ENCODE data around the gene TIMM22. TPM values are rescaled to one million over a fixed set of nuclear protein-coding genes. Genes with fewer than 3 reads are reported as not detected.

Gene TIMM22
- total and polyA plus RNA-seq, 4 donors: 7.2 to 12.2 (median 9.9) TPM

DNA sequence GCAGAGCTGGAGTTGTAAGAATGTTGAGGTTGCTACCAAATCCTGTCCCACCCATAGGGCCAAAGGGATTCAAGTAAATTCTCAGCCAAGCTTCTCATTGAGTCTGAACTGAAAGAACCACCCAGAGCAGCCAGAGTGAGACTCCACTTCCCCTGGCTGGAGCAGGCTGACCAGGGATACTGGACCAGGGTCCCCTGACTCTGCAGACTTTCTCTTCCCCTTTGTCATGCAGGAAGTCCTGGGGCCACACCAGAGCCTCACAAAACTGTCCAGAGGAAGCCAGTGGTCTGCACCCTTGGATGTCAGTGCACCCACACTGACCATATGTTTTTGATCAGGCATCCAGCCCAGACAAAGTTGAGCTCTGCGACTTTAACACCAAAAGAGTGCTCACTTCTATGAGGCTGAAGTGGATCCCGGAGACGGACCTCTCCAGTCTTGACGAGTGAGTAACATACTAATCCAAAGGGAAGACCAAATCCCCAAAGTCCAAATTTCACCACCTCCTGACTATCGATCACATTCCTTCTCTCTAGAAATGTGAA, 21.5 kb upstream of the TIMM22 start:
- Histone ChIP-seq H3K36me3 (ENCODE audit: control insufficient read depth in 4 of 4, insufficient read depth in 4 of 4, low read length in 4 of 4) (no peaks in the 10 kb centered on the region), H3K4me3 (no peak overlapping the region), H3K27me3 (ENCODE audit: control insufficient read depth in 3 of 3, insufficient read depth in 3 of 3, low read length in 2 of 3) (no peaks in the 10 kb centered on the region), H3K9ac (ENCODE audit: insufficient read depth in 1 of 2, low read length in 2 of 2) (no peak overlapping the region), H3K9me3 (ENCODE audit: control insufficient read depth in 4 of 4, insufficient read depth in 3 of 4, low read length in 3 of 4) (no peaks in the 10 kb centered on the region), H3K4me1 (ENCODE audit: control insufficient read depth in 5 of 5, insufficient read depth in 5 of 5, low read length in 5 of 5) (peaks cover 2 to 26% (median 9%) of the 10 kb centered on the region in 5 donors), H3K27ac (ENCODE audit: low read depth in 1 of 2, low read length in 1 of 2) (peak overlapping the region in 1 of 2 donors; percentile 15)
- no peak for ATAC-seq (ENCODE audit: insufficient read depth, low FRiP score)
- 42 to 63% methylated on average over 5 of the region's 5 CpGs for WGBS, 2 donors
- DNase-seq: peak in 1 of 3 donors; percentile 19
- TF ChIP-seq, protein P1, sequence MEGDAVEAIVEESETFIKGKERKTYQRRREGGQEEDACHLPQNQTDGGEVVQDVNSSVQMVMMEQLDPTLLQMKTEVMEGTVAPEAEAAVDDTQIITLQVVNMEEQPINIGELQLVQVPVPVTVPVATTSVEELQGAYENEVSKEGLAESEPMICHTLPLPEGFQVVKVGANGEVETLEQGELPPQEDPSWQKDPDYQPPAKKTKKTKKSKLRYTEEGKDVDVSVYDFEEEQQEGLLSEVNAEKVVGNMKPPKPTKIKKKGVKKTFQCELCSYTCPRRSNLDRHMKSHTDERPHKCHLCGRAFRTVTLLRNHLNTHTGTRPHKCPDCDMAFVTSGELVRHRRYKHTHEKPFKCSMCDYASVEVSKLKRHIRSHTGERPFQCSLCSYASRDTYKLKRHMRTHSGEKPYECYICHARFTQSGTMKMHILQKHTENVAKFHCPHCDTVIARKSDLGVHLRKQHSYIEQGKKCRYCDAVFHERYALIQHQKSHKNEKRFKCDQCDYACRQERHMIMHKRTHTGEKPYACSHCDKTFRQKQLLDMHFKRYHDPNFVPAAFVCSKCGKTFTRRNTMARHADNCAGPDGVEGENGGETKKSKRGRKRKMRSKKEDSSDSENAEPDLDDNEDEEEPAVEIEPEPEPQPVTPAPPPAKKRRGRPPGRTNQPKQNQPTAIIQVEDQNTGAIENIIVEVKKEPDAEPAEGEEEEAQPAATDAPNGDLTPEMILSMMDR (IDR thresholded peaks at IDR 0.05; ENCODE audit: control extremely low read depth, extremely low read depth): no peak

DNA sequence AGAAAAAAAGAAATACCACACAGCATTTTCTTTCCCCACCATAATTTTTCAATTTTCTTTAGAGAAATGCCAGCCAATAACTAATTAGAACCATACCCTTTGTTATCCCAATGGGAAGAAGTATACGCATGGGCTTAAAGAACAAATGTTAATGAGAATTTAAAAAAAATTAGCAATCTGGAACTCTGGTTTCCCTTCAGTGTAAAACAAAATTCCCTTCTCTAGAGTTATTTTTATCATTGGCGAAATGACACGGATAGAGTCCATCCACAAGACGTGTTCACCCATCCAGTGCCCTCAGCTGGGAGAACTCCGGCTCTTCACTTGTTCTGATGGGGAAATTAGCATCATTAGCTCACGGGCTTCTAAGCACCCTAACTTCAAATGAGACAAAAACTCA, 20.6 kb upstream of the TIMM22 start:
- DNase-seq (no peak), ATAC-seq (ENCODE audit: insufficient read depth, low FRiP score) (no peak)
- H3K9ac ChIP-seq (ENCODE audit: insufficient read depth in 1 of 2, low read length in 2 of 2): no peak overlapping the region
- peaks cover 2 to 25% (median 9%) of the 10 kb centered on the region in 5 donors for H3K4me1 ChIP-seq (ENCODE audit: control insufficient read depth in 5 of 5, insufficient read depth in 5 of 5, low read length in 5 of 5)
- no peaks in the 10 kb centered on the region for H3K27me3 ChIP-seq (ENCODE audit: control insufficient read depth in 3 of 3, insufficient read depth in 3 of 3, low read length in 2 of 3)
- no peak overlapping the region for H3K27ac ChIP-seq (ENCODE audit: low read depth in 1 of 2, low read length in 1 of 2)
- H3K9me3 ChIP-seq (ENCODE audit: control insufficient read depth in 4 of 4, insufficient read depth in 3 of 4, low read length in 3 of 4): no peaks in the 10 kb centered on the region
- TF ChIP-seq, protein P1 (IDR thresholded peaks at IDR 0.05; ENCODE audit: control extremely low read depth, extremely low read depth): no peak
- no peak overlapping the region for H3K4me3 ChIP-seq
- no peaks in the 10 kb centered on the region for H3K36me3 ChIP-seq (ENCODE audit: control insufficient read depth in 4 of 4, insufficient read depth in 4 of 4, low read length in 4 of 4)
- 86 to 90% methylated on average over 6 of the region's 6 CpGs for WGBS, 2 donors

DNA sequence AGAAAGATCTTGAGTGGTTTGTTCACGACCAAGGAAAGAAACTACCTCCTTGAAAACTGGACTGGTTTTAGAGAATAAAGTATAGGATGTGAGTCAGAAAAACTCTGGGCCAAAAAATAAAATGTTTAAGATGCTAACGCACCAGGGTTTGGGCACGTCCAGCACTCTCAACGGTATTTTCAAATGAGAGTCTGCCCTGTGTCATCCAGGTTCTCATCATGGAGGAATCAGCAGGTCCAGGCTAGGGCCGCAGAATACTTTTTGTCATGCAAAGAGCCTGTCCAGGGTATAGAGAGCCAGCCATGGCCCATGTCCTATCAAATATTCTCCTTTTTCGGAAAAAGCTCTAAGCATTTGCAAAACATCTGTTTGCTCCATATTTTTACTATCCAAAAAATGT, 19.8 kb upstream of the TIMM22 start:
- Histone ChIP-seq H3K27ac (ENCODE audit: low read depth in 1 of 2, low read length in 1 of 2) (no peak overlapping the region), H3K9ac (ENCODE audit: insufficient read depth in 1 of 2, low read length in 2 of 2) (peak overlapping the region in 1 of 2 donors; percentile 82), H3K9me3 (ENCODE audit: control insufficient read depth in 4 of 4, insufficient read depth in 3 of 4, low read length in 3 of 4) (no peaks in the 10 kb centered on the region), H3K36me3 (ENCODE audit: control insufficient read depth in 4 of 4, insufficient read depth in 4 of 4, low read length in 4 of 4) (no peaks in the 10 kb centered on the region), H3K4me3 (no peak overlapping the region), H3K4me1 (ENCODE audit: control insufficient read depth in 5 of 5, insufficient read depth in 5 of 5, low read length in 5 of 5) (peaks cover 2 to 25% (median 9%) of the 10 kb centered on the region in 5 donors), H3K27me3 (ENCODE audit: control insufficient read depth in 3 of 3, insufficient read depth in 3 of 3, low read length in 2 of 3) (no peaks in the 10 kb centered on the region)
- ATAC-seq (ENCODE audit: insufficient read depth, low FRiP score): no peak
- 84 to 89% methylated on average over 6 of the region's 6 CpGs for WGBS, 2 donors
- DNase-seq: peak in 1 of 3 donors; percentile 13
- TF ChIP-seq, protein P1 (IDR thresholded peaks at IDR 0.05; ENCODE audit: control extremely low read depth, extremely low read depth): no peak
